HG02938 (cell line): ENCODE data around the gene PELI2.

Source experiments
- ATAC-seq: cut with Tn5 transposase; IDR thresholded peaks from one replicate; pipeline ENCODE4 v1.9.1; 2021; ENCODE audit warnings: mild to moderate bottlenecking, moderate library complexity; ENCODE audit not compliant: unreplicated experiment

PELI2 gene

DNA sequence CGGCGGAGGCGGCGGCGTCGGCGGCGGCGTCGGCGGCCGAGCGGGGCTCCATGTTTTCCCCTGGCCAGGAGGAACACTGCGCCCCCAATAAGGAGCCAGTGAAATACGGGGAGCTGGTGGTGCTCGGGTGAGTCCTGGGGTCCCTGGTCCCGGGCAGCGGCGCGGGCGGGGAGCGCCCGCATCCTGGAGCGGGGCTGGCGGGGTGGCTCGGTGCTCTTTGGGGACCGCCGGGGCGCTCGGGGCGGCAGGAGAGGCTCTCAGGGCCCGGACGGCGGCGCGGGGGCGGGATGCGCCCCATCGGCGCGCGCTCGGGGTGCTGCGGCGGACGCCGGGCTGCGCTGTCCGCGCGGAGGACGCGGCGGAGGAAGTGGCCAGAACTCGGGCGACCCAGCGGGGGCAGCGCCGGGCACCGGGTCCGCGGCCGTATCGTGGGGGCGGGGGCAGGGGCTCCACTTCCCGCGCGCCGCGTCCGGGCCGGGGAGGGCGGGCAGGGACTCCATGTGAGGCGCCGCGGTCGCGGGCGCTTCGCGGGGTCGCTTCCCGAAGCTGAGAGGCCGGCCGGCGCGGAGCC lies 485 bp downstream of the PELI2 start:
- ATAC-seq: no peak

DNA sequence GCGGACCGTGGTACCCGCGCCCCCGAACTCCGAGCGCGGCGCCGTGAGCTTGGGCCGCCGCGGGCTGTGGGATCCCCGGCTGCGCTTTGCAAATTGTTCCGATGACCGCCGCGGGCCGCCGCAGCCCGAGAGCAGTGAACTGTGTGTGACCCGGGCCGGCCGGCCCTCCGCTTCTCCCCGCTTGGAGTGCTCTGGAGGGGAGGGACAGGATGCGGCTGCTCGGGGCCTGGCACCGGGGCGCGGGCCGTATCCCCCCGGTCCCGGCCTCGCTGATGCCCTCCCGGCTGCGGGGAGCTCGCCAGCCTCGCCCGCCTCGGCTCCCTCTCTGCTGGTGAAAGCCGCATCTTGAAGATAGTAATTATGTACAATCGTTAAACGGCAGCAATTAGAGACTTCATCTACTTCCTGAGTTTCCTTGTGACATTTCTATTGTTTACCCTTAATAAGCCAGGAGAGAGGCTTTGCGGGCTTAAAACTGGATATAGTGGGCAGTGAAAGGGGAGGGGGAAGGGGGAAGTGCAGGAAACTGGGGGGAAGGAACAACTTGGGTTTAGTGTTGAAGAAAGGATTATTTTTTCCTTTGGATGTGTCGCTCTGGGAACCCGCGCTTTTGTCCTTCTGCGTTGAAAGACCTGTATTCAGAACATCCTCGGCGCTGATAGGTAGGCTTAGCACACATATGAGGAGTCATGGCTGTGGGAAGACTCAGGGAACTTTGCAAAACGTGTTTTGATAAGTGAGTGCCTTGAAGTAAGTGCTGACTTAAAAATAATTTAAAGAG lies 1.2 kb downstream of the PELI2 start:
- ATAC-seq: no peak

DNA sequence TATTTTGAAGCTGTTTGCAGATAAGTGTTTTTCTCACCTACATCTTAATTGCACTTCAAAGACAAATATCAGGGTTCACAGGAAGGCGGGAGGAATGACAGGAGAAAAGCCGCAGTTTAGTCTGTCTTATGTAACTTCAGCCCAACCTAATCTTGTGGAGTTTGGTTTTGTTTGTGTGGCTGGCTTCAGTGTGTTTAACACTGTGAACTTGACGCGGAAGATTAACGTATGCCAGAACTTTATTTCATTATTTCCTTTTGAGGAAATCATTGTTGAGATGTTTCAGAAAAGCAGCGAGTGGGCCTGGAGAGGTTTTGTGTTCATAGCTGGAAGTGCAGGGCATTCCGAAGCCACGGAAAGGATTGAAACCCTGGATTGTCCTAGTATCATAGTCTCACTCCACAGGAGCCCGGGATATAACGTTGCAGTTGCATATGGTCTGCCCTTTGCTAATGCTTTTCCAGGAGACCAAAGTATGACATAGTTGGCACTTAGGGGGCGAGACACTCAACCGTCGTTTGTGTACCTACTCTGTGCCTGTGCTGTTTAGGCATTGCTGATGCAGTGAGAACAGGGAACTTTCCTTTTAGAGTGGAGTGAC lies 2.0 kb downstream of the PELI2 start:
- no peak for ATAC-seq

DNA sequence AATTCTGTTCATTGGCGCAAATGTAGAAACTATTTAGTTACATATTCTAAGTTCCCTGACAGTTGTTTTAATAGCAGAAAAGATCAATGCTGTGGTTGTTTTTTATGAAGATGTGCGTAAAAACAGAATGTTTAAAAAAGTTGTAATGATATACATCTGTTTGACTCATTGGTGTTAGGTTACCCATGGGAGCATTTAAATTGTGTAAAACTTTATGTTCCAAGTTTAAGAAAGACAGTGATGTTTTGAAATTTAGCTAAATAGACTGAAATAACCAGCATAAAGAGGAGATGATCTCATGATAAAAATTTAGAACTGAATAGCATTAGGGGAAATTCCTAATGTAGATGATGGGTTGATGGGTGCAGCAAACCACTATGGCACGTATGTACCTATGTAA lies 3.6 kb downstream of the PELI2 start:
- no peak for ATAC-seq

DNA sequence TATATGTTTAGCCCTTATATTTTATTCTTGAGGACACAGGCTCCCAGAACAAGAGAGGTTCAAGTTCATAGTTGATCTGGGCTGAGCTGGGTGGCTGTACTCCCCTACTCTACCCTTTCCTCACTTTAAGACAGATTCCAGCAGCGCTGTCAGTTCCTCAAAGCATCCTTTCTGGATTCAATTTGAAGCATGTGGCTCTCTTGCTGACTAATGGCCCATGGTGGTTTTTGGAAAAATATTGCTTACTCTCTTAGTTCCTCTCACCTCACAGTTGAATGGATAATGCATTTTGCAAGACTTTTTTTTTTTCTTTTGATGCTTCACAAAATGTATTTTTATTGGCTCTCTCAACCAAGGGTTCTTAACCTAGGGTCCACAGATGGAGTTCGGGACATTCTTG lies 4.1 kb downstream of the PELI2 start:
- no peak for ATAC-seq

DNA sequence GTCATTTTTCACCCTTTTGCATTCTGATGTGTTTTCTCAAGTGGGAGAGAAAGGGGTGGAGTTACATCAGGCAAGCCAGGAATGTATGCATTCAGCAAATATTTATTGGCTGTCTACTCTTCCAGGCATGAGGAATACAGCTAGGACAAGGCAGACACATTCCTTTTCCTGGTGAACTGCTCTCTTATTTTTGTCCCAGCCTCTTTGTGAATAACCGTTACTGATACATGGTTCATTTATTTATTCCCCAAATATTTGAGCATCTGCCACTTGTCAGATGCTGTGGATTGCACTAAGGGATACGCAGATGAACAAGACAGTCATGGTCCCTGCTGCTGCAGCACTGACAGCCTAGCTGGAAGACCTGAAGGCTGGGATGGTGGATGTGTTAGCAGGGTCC lies 6.1 kb downstream of the PELI2 start:
- ATAC-seq: no peak

DNA sequence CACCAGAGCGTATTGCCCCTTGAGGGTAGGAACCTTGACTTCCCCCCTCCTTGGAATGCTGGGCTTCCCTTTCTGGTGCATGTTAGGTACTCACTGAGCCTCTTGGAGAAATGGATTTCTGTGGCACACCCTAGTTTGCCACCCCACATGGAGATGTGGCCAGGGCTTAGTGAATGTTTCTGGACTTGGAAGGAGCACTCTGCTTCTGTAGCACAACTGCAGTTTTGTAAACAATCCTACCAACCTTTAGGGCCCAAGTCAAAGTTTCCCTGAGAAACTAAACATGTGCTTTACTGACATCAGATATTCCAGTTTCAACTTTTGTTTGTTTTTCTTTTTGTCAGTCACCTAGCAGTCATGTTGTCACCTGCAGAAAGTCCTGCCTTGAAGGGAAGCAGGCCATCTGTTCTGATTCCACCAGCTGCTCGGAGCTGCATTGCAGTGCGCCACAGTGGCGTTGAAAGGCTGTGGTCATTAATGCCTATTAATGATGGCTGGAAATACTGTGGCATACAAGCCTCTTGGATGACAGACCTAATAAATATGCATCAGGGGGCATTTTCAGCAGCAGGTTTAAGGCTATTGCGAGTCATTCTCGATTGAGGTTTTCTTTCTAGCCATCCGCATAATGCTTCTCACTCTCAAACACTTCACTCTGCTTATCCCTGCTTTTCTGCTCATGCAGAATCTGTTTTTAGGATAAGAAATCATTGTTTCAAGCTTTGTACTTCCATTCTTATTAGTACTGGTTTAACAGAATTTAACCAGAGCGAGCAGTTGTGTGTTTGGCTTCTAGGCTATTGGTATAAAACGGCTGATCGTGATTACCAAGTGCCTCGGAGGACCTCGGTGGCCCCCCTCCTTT lies 7.8 kb downstream of the PELI2 start:
- no peak for ATAC-seq

DNA sequence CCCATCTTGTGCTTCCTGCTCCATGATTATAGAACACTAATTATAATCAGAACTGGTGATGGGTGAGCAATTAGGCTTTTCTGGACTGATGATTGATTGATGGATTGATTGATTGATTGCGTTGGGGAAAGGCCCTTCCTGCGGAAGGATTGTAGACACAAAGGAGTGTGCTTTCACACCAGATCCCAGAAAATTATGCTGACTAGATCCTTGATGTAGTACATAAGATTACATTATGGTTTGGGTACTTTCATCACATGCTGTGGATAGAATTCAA lies 8.4 kb downstream of the PELI2 start:
- no peak for ATAC-seq

DNA sequence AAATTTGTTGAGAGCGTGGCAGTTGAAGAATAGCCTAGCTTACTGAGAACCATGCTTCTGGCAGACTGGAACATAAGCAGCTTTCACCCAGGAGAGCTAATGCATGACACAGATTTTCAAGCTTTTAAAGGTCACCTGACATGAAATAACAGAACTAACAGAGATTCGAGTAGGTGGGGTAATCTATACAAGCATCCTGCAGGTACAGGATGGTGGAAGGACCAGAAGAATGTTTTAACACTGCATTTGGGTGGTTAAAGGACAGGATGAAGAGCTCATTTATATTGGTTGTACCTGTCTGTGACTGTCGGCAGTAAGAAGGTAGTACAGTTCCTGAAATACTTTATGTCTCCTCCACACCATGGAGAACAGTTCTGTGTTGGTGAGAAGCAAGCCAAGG lies 8.9 kb downstream of the PELI2 start:
- ATAC-seq: no peak

DNA sequence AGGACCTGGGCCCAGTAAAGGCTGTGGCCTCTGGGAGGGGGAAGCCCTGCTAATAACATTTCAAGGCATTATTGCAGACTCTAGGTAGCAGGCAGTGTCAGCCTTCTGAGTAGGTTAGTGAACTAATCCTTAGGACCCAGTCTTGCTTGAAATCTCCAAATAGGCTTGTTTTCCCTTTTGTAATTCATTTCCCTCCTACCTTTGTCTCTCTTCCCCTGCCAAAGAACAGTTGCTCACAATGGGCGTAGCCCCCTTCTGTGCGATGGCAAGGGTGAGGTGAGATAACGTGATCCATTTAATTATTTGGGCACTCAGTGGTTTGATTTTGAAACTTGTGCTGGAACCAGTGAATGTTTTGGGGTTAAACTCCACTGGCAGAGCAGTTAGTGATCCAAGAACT lies 10.9 kb downstream of the PELI2 start:
- ATAC-seq: no peak

DNA sequence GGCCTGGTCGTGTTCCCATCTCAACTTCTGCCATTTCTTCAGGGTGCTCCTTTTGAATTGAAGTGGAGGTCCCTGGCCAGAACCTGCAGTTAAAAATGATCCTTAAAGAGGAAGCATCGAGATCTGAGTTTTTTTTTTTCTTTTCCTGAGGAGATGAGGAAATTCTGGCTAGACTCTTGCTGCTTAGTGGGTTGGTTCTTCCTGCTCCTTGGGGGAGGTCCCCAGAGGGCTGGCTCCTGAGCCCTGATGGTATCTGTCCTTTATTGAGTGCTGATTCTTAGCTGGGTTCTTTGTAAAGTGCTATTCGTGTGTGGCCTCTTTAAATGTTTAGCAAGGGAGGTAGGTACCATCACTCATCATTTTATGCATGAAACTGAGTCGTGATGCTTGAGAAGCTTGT lies 11.7 kb downstream of the PELI2 start:
- no peak for ATAC-seq

DNA sequence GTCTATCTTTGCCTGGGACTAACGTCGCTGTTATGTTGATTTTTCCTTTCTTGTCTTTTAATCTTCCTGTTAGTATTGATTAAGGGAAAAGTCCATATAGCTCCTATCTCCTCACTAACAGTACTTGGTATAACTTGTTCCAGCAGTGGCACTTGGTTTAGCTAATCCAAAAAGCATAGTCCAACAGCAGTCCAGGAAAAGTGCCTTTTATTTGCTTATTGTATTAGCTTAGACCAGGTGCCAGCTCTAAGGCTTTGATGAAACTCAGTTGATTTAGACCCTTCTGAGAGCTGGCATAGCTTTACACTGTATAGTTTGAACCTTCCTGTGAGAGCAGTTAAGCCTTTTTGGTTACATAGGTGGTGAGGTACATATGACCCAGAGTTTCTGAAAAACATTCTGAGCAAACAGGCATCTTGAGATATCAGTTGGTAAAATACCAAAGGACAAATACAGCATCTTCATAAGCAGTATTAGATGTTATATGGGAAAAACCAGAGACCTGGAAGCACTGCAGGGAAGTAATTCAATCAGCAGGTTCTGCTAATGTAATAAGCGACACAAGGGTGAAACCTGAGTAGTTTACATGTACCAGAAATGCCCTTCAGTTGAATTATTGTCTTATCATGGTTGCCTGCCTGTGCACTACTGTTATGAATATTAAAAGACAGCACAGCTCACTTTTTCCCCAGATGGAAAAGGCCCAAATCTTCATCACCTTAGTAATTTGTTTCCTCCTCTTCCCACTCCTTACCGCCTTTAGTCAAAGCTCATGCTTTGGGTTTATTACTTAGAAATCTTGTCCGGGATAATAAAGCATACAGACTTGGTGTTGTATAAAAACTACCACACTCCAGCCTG lies 13.0 kb downstream of the PELI2 start:
- ATAC-seq: no peak

DNA sequence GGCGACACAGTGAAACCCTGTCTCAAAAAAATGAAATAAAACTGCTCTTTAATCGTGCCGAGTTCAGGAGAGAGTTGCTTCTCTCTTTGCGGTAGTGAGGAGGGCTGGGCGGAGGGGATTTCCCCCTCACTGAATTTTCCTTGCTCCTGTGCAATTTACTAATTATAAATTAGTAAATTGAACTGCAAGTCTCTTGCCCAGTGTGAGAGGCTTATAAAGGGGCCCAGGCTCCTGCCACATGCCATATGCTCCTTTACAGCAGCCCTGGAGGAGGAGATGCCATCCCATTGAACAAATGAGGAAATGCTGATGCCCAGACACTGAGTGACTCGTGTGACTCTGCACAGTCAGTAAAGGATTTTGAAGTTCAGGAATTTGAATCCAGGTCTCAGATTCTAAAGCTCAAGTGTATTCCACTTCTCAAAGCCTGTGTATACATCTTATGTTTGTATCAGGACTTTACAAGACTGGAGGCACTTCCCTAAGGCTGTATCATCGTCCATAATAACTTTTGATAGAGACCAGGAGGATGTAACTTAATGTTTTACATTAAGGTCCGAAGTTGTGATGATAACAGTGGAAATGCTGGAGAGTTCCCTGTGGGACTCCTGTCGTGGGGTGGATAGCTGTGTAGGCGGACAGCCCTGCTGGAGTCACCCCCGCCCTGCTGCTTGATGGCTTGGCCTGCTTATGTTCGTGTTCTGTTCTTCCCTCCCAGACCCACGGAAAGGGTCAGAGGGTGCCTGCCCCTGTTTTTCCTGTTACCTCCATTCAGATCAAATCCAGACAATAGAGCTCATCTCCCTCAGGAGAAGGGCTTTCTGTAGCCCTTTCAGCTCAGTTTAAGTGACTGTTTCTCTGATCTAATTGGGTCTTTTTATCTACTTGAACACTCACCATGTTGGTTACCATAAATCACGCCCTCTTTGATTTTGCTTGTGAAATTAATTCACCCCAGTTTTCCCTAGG lies 13.9 kb downstream of the PELI2 start:
- no peak for ATAC-seq

DNA sequence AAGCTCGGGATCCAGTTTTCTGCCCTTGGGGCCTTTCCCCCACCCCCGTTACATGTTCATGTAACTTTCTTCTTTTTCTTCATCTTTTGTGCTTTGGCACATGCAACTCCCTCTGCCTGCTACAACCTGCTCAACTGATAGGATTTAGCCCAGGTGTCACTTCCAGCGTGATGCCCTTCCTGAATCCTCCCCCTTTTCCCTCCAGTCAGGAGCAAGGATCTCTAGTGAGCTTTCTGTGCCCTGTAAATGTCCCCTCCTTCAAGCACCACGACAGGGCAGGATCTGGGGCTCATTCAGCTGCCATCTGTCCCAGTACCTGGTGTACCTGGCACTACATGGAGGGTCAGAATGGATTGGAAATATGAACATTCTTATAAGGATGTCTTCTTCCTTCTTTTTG lies 15.3 kb downstream of the PELI2 start:
- ATAC-seq: no peak

DNA sequence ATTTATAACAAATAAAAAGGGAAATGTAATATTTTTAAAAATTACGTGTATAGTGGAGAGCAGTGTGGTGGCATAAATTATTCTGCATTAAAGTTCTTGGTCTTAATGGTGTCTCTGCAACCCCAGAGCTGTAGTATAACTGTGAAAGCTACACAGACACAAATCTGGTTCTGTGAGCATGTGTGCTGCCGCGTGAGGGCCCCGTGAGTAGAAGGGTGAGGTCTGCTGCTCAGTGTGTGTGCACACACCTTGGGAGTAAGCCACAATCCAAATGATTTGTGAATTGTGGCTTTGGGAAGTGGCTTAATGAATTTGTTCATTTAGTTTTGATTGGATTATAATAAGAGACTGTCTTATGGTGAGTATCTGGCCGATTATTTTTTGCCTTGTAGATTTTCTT lies 16.8 kb downstream of the PELI2 start:
- ATAC-seq: no peak

DNA sequence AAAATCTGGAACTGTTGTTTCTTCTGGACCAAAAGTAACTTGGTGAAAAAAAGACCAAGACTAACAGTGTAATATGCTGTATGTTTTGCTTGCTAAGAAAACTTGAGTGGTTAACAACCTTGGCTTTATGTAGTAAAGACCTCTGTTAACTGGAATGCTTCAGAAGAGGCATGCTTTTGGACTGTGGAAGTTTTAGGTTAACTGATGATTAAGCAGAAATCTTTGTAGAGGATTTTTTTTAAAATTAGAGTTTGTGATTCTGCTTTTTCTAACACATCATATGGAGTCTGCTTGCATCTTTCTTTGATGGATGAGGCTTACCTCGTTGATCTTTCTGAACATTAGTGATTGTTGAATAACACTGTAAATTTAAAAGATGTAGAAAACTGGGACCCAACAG lies 17.5 kb downstream of the PELI2 start:
- ATAC-seq: no peak

DNA sequence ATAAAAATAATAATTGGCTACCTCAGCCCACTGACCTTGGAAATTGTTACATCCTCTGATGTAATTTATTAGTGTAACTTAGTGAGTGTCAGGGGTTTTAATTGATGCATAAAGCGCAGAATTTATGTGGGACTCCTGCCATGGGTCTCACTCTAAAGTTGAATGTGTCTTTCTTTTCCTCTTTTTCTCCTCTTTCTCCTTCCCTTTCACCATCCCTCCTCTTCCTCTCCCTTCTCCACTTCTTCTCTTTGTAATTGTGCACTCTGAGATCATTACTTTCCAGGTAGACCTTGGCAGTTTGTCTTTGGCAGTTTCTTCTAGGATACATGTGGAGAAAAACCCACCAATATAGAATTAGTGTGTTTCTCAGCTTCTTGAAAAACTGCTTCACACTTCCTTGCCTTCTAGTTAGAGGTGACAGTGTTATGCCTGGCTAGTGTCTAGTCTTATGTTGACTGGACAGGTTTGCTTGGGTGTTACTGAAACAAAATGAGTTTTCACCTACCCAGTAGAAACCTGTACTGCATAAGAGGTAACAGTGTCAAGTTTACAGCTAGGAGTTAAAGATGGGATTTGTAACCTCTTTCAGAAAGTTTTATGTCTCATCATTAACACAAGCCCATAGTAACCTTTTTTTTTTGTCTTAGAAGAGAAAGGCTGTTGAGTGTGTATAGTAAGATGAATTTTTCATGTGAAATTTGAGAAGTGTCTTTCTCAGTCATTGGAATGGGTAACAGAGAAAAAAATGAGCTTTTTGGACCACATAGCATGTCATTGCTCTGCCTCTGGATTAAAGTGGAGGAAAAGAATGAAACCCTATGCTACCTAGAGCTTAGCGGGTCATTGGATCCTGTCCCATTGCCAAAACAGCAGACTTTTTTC lies 18.6 kb downstream of the PELI2 start:
- no peak for ATAC-seq

DNA sequence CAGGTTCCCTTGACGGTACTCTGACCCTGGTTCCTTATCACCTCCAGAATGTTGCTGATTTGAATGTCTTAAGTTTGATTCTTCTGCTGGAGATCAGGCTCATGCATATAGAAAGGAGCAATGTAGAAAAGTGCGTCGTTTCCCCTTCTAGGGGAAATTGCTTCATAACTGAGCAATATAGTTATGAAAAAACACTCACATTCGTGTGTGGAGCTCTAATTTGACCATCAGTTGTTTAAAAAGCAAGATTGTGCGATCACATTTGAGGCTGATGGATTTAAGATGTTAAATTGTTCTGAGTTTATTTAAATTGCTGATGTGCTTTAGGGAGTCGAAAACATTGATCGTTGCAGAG lies 19.2 kb downstream of the PELI2 start:
- no peak for ATAC-seq

DNA sequence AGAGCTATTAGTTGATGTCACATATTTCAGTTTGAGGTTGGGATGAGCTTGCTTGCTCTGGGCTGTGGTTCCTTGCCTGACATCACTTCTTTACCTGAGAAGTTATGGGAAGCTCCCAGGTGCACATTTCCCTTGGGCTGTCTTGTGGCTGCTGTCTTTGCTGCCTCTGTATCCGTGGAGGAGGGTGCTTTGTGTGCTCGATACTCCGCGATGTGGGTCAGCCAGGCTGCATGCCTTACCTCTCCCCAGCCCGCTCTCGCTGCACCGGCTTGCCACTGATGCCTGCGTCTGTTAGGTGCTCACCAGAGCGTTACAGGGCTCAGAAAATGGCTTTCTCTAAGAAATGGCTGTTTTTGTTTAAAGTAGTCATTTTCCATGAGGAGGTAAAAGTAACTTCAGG lies 19.6 kb downstream of the PELI2 start:
- no peak for ATAC-seq
